HG03139 (cell line): ENCODE data around the gene CASP3.
"Not testable (repeated sequence)": the region's sequence is repeated elsewhere in the genome, so short reads cannot be mapped to it uniquely, and the experiment has no call there.

Experiments used
- ATAC-seq: cut with Tn5 transposase; IDR thresholded peaks from one replicate; pipeline ENCODE4 v1.9.1; 2021; ENCODE audit not compliant: unreplicated experiment

Gene CASP3

DNA sequence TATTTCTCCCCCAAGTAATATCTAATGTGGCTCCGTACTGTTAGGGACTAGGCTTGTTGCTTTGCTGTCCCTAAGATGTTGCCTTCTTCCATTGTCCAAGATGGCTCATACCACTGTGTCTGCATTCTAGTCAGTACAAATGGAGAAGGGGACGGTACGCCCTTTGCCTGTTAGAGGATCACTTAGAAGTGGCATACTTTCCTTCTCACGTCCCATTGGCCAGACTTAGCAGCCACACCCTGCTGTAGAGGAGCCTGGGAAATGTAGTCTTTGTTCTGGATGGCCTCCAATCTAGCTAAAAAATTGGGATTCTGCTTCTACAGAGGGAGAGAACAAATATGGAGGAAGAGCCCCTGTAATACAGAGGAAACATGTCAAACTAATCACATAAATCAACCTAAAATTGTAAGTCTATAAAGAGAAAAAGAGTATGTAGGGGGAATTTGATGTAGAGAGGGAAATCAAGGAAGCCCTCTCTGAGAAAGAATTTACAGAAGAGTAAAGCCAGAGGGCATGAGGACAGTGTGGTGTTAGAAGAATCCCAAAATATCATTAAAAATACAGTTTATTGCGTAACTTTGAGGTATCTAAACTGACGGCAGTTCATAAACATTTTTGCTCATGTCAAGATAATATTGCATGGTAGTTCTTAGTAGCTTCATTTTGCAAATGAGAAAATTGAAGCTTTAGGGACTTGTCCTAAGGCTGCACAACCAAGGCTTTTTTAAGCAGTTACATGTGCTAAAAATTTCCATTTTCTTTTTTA lies 15.4 kb upstream of the CASP3 start:
- no peak for ATAC-seq

DNA sequence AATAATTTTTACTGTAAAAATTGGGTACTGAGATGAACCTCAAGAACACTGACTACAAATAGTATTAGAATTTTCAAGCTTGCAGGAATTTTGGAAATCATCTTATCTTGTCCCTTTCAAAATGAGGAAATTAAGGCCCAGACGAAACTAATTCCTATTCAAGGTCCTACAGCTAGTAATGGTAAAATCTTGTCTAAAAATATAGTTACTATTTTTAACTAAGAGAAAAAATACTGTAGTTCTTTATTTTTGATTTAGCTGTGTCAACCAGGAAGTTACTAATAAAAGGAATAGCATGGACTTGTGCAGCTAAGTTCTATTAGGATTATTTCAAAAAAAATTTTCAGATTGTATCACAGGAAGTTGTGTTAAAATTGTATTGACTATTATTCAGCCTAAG lies 13.0 kb upstream of the CASP3 start:
- ATAC-seq, result no peak

DNA sequence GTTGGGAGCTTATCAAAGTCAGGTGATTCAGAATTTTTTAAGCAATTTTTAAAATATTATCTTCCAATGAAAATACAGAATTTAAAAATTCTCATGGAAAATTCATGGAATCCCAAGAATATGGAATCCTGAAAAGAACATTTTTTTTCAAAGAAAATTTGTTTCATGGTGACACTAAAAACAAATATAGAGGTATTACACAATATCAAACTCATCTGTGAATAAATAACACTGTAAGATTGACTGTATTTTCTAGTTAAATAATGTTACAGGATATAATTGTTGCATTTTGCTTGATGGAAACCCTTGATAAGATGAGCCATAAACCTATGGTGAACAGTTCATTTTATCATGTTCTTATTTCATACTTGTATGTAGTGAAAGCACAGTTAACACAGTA lies 11.7 kb upstream of the CASP3 start:
- ATAC-seq, result no peak

GRCh38 chr4:184657820-184658219 lies 8.6 kb upstream of the CASP3 start:
- not testable (repeated sequence) for ATAC-seq

GRCh38 chr4:184657144-184657543 lies 7.9 kb upstream of the CASP3 start:
- no peak for ATAC-seq

- ATAC-seq, result no peak
Observed at GRCh38 chr4:184655889-184656869, 6.9 kb upstream of the CASP3 start.

GRCh38 chr4:184653650-184654049 lies 4.4 kb upstream of the CASP3 start:
- no peak for ATAC-seq

DNA sequence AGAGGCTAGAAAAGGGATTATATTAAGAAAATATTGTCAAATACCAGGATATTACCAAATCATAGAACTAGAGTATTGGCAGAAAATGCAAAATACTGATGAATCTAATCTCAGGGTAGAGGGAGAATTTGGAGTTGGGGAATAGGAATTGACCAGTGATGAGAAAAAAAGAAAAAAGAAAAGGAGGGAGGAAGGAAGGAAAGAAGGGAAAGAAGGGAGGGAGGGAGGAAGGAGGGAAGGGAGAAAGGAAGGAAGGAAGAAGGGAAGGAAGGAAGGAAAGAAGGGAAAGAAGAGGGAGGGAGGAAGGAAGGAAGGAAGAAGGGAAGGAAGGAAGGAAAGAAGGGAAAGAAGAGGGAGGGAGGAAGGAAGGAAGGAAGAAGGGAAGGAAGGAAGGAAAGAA lies 3.4 kb upstream of the CASP3 start:
- not testable (repeated sequence) for ATAC-seq

DNA sequence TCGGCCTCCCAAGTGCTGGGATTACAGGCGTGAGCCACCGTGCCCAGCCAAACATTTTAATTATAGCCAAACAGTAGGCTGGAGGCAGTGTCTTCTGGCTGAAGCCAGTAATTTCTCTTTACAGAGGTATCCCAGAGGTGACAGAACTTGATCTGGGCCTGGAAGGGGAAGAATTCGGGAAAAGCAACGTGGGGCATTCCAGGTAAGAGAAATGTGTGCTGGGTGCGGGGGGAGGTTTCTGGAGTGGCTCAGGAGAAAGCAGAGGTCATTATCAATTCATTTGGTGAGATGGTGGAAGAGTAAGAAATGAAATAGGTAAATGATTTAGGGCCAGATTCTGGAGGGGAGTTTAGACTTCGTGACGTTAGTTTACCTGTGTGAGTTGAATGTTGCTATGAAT lies 2.7 kb upstream of the CASP3 start:
- no peak for ATAC-seq

GRCh38 chr4:184649971-184650855 lies 966 bp upstream of the CASP3 start:
- ATAC-seq, result peak; percentile 3

GRCh38 chr4:184648313-184649025 lies 778 bp downstream of the CASP3 start:
- ATAC-seq, result peak; percentile 13

DNA sequence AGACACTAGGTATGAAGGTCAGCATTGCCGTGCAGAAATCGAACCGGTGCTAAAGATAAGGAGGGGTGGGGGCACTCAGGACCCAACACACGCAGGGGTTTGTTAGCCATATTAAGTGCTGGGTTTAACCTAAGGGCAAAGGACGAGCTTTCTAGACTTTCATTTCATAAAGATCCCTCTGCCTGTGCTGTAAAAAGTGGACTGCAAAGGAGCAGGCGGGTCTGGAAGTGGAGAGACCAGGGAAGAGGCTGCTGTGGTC lies 1.3 kb downstream of the CASP3 start:
- no peak for ATAC-seq

DNA sequence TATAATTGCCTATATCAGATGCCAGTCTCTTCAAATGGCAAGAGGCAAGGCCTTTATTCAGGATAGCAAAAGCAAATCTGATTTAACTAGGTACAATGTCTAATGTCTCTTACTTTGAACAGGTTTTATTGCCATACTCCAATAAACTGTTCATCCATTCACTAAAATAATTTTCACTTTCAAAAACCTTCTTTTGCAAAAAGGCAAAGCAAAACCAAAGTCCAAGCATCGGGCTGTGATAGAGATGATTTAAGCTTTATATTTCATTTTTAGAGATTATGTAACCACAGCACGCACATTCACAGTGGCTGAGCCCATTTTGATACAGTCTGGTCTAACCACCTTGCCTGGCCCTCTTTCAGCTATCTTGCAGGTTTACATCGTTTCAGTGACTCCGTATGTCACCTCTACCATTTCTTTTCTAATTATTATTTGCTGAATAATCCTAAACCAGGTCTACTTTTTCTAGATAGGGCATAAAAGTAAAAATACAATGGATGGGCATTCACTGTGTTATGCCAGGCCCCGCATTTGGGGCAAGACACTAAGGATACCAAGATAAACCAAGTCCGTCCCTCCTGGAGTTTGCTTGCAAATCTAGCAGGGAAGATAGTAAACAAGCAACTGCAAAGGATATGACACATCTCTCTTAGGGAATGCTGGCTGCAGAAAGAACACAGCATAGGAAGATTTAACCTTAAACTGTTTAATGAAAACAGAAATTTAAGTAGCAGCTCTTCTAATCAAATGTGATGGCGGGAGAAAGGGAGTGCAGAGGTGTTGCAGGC lies 1.8 kb downstream of the CASP3 start:
- ATAC-seq, result no peak

GRCh38 chr4:184645904-184646610 lies 3.2 kb downstream of the CASP3 start:
- no peak for ATAC-seq

DNA sequence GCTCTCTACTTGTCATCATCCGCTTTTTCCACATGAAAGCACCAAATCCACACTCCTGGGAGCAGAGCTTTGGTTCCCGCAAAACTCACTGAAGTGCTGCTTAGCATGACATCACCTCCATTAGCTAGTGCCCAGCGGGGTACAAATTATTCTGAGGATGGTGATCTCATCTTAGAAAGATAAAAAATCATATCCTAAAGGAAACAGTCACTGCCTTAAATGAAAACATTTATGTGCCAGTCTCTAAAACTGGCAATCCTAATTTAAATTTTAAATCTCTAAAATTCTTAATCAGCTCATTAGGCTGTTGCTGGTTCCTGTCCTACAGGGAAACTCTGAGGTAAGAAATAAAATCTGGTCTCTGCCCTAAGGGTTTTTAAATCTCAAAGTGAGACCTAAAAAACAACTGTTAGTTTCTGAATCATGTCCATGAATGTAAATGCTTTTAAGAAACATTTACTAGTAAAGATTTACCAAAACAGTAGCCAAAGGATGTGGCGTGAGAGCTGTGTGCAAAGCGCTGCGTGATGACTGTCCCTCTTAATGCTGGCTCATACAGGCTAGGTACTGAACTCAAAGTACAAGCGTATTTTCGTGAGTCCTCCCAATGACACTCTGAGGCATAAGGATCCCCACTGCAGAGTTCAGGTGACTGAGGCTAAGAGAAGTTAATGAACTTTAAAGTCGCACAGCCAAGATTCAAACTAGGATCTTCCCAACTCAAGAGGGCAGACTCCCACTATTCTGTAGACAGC lies 4.5 kb downstream of the CASP3 start:
- ATAC-seq, result no peak

DNA sequence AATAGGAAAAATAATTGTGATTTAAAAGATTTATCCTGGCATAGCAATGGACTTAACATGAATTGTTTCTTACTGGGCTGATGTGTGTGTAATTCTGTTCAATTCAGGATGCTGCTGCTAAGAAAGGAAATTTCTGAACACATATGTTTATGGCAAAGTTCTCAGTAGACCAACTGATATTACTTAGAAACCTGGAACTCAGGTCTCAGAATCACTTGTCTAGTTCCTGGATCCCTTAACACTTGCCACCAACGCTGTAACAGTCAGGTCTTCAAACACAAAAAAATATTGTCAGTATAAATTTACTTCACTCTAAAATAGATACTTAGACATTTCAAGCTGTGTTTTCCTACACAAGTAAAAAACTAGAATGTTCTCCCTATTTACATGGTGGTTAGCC lies 5.5 kb downstream of the CASP3 start:
- ATAC-seq, result no peak

- no peak for ATAC-seq
Observed at GRCh38 chr4:184641451-184641850, 7.8 kb downstream of the CASP3 start.

GRCh38 chr4:184641022-184641421 lies 8.2 kb downstream of the CASP3 start:
- no peak for ATAC-seq

GRCh38 chr4:184636897-184637296 lies 12.3 kb downstream of the CASP3 start:
- ATAC-seq, result no peak
